ENCODE results near the gene VPS13D. TPM values are rescaled to one million over a fixed set of nuclear protein-coding genes. Genes with fewer than 3 reads are reported as not detected.

The VPS13D gene
- polyA plus RNA-seq, 3 donors from 2014 or later: 4.2 to 9.9 (median 6.6) TPM

DNA sequence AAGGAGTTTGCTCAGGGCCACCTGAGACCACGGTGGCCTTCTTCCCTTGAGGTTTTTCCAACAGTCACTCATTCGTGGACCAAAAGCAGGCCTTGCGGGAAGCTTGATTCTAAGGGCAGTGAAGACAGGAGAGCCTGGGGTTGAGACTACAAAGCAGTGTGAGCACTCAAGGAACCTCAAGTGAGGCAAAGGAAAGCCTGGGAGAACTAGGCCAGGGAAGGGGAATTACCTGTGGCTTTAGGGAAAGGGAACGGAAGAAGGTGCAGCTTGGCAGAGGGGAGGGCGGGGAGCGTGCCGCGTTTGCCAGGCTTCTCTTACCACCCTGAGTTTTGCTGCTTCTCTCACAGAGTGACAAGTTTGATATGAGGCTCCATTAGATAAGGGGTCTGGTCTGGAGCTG lies 273.9 kb downstream of the VPS13D start:
- peak overlapping the region in 3 of 6 donors; percentile 13 to 82 (median 69) for H3K27ac Mint-ChIP-seq
- no peaks in the 10 kb centered on the region for H3K9me3 Mint-ChIP-seq
- H3K4me1 Mint-ChIP-seq: peaks cover under 1 to 2% of the 10 kb centered on the region in 2 donors
- H3K36me3 Mint-ChIP-seq: peaks cover 7 to 49% (median 20%) of the 10 kb centered on the region in 3 donors
- DNase-seq: no peak
- H3K27me3 Mint-ChIP-seq (ENCODE audit: low read depth in 3 of 3): no peaks in the 10 kb centered on the region
- H3K4me3 Mint-ChIP-seq: no peak overlapping the region

DNA sequence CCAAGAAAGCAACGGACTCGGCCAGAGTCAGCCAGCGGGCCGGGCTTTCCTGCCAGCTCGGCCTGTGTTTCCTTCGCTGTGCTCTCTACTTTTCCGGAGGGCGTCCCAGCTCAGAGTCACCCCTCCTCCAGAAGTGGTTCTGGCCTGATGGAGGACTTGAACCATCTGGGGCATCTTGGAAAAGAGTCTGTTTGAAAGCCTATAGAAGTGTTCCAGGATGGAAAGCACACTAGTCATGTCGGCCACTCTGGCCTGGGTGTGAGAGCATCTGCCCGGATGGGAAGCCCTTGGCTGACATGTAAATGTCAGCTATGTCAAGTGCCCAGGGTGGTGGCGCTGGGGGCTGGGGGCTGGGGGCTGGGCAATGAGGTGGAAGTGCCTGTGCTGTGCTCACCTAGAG lies 274.8 kb downstream of the VPS13D start:
- Mint-ChIP-seq H3K36me3 (peaks cover under 1 to 44% (median 12%) of the 10 kb centered on the region in 3 donors), H3K4me1 (peaks cover 8 to 9% of the 10 kb centered on the region in 2 donors), H3K4me3 (no peak overlapping the region), H3K27ac (no peak overlapping the region), H3K9me3 (no peaks in the 10 kb centered on the region), H3K27me3 (ENCODE audit: low read depth in 3 of 3) (no peaks in the 10 kb centered on the region)
- DNase-seq: no peak

DNA sequence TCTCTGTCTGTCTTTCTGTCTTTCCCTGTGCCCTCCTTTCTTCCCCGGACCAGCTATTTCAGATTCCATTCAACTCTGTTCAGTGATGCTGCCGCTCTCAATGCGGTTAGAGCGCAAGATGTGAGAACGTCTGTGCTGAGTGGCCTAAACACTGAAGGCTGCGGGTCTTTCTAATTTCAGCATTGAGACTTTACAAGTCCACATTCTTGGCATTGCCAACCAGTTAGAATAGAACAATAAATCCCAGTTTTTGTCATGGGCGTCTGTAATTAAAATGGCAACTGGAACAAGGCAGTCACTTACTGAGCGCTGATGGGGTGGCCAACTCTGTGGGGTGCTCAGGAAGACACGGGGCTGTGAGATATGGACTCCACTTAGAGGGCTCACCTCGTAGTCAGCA lies 275.4 kb downstream of the VPS13D start:
- H3K9me3 Mint-ChIP-seq: no peaks in the 10 kb centered on the region
- peak overlapping the region in 4 of 6 donors; percentile 29 to 65 (median 42) for H3K27ac Mint-ChIP-seq
- H3K4me3 Mint-ChIP-seq: no peak overlapping the region
- no peaks in the 10 kb centered on the region for H3K27me3 Mint-ChIP-seq (ENCODE audit: low read depth in 3 of 3)
- peaks cover 14 to 15% of the 10 kb centered on the region in 2 donors for H3K4me1 Mint-ChIP-seq
- no peak for DNase-seq
- H3K36me3 Mint-ChIP-seq: peaks cover under 1 to 37% (median 12%) of the 10 kb centered on the region in 3 donors

GRCh38 chr1:12505639-12506280 lies 275.9 kb downstream of the VPS13D start:
- no peak for DNase-seq
- H3K27ac Mint-ChIP-seq: peak overlapping the region in 1 of 6 donors; percentile 65
- H3K4me3 Mint-ChIP-seq: no peak overlapping the region
- peaks cover 20% of the 10 kb centered on the region in 2 donors for H3K4me1 Mint-ChIP-seq
- peaks cover 6 to 36% (median 12%) of the 10 kb centered on the region in 3 donors for H3K36me3 Mint-ChIP-seq
- H3K9me3 Mint-ChIP-seq: no peaks in the 10 kb centered on the region
- peaks cover 0 to 3% (median 0%) of the 10 kb centered on the region in 3 donors for H3K27me3 Mint-ChIP-seq (ENCODE audit: low read depth in 3 of 3)

GRCh38 chr1:12506281-12507280 lies 276.8 kb downstream of the VPS13D start:
- DNase-seq: no peak
- Mint-ChIP-seq H3K27ac (peak overlapping the region in 1 of 6 donors; percentile 76), H3K27me3 (ENCODE audit: low read depth in 3 of 3) (peaks cover 0 to 3% (median 0%) of the 10 kb centered on the region in 3 donors), H3K36me3 (peaks cover 6 to 34% (median 12%) of the 10 kb centered on the region in 3 donors), H3K4me1 (peaks cover 27 to 28% of the 10 kb centered on the region in 2 donors), H3K4me3 (no peak overlapping the region), H3K9me3 (no peaks in the 10 kb centered on the region)

- peaks cover 34 to 38% of the 10 kb centered on the region in 2 donors for H3K4me1 Mint-ChIP-seq
- no peaks in the 10 kb centered on the region for H3K9me3 Mint-ChIP-seq
- no peak overlapping the region for H3K4me3 Mint-ChIP-seq
- no peak for DNase-seq
- H3K27ac Mint-ChIP-seq: no peak overlapping the region
- peaks cover 7 to 24% (median 12%) of the 10 kb centered on the region in 3 donors for H3K36me3 Mint-ChIP-seq
- peaks cover 0 to 3% (median 0%) of the 10 kb centered on the region in 3 donors for H3K27me3 Mint-ChIP-seq (ENCODE audit: low read depth in 3 of 3)
These were observed 277.8 kb downstream of the VPS13D start for GRCh38 chr1:12507631-12508030.

- no peak overlapping the region for H3K4me3 Mint-ChIP-seq
These were observed 279.0 kb downstream of the VPS13D start for GRCh38 chr1:12508849-12509248.

GRCh38 chr1:12511128-12511484 lies 281.3 kb downstream of the VPS13D start:
- peak overlapping the region; percentile 90 to 98 (median 96) for H3K27ac Mint-ChIP-seq
- DNase-seq: no peak
- H3K4me3 Mint-ChIP-seq: peak overlapping the region in 4 of 5 donors; percentile 65 to 78 (median 76)
- no peaks in the 10 kb centered on the region for H3K9me3 Mint-ChIP-seq
- H3K27me3 Mint-ChIP-seq (ENCODE audit: low read depth in 3 of 3): peaks cover 0 to 3% (median 0%) of the 10 kb centered on the region in 3 donors
- H3K4me1 Mint-ChIP-seq: peaks cover 37 to 41% of the 10 kb centered on the region in 2 donors
- peaks cover 0 to 15% (median 10%) of the 10 kb centered on the region in 3 donors for H3K36me3 Mint-ChIP-seq

More at GRCh38 chr1:12508849-12509248, 279.0 kb downstream of the VPS13D start:
- Mint-ChIP-seq H3K36me3 (peaks cover 7 to 22% (median 10%) of the 10 kb centered on the region in 3 donors), H3K9me3 (no peaks in the 10 kb centered on the region), H3K4me1 (peaks cover 37 to 41% of the 10 kb centered on the region in 2 donors), H3K27me3 (ENCODE audit: low read depth in 3 of 3) (peaks cover 0 to 3% (median 0%) of the 10 kb centered on the region in 3 donors), H3K27ac (peak overlapping the region in 2 of 6 donors; percentile 26 to 35)
- DNase-seq: no peak

DNA sequence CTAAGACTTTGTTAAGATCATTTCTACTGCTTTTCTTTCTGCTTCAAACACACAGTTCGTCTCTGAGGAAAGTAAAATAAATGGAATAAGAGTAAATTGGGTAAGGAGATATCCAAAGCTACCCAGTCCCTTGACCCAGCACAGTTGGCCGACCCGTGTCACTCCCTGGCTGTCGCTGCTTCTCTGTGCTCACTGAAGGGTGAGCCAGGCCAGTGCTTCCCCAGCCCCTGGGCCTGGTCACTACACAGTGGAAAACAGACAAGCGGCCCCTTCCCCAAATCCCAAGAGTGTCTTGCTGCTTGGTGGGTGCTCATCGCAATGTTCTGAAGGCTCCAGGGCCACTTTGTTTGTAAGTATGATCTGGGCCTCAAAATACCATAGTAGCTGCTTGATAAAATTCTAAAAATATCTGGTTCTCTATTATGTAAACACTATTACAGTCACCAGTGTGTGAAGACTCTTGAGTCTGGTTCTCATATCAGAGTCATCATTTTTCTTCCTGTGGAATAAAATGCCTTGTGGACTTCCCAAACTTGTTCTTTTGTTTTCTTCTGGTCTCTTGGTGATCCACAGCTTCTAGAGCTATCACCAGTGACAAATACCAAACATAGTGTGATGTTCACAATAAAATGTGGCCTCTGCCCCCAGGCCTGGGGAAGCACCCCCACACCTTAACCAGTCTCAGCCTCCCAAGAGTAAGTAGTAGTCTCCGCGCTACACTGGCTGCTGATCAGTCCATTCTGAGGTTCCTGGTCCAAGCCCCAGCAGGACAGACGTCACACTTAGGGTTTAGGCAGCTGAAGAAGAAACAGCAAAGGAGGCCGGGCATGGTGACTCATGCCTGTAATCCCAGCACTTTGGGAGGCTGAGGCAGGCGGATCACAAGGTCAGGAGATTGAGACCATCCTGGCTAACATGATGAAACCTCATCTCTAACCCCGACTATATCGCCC lies 282.0 kb downstream of the VPS13D start:
- DNase-seq: no peak
- Mint-ChIP-seq H3K27me3 (ENCODE audit: low read depth in 3 of 3) (peaks cover 0 to 3% (median 0%) of the 10 kb centered on the region in 3 donors), H3K27ac (peak overlapping the region; percentile 79 to 97 (median 92)), H3K4me3 (peak overlapping the region in 4 of 5 donors; percentile 27 to 44 (median 38)), H3K36me3 (peaks cover 0 to 12% (median 10%) of the 10 kb centered on the region in 3 donors), H3K9me3 (no peaks in the 10 kb centered on the region), H3K4me1 (peaks cover 37 to 41% of the 10 kb centered on the region in 2 donors)

GRCh38 chr1:12513181-12513580 lies 283.4 kb downstream of the VPS13D start:
- Mint-ChIP-seq H3K27ac (peak overlapping the region in 4 of 6 donors; percentile 4 to 81 (median 48)), H3K36me3 (peaks cover 4 to 10% (median 5%) of the 10 kb centered on the region in 3 donors), H3K4me1 (peaks cover 35 to 41% of the 10 kb centered on the region in 2 donors), H3K27me3 (ENCODE audit: low read depth in 3 of 3) (peaks cover 0 to 3% (median 0%) of the 10 kb centered on the region in 3 donors), H3K4me3 (no peak overlapping the region), H3K9me3 (no peaks in the 10 kb centered on the region)
- no peak for DNase-seq

DNA sequence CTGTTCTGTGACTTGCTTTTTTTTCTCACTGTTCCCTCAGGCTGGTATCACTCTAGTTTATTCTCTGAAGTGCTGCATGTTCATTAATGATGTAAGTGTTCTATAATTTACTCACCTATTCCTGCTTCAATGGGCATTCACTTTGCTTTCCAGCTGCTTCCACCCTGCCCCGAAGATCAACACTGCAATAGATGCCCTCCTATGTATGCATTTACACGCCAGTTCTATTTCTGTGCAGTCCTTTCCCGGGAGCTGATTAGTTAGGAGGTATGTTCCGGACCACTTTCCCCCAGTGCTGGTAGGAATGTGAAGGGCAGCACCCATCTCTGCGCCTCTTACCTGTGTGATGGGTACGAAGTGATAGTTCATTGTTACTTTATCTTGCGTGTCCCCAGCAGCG lies 284.8 kb downstream of the VPS13D start:
- H3K4me1 Mint-ChIP-seq: peaks cover 39 to 45% of the 10 kb centered on the region in 2 donors
- no peak for DNase-seq
- H3K36me3 Mint-ChIP-seq: peaks cover 4 to 10% (median 4%) of the 10 kb centered on the region in 3 donors
- H3K9me3 Mint-ChIP-seq: no peaks in the 10 kb centered on the region
- H3K27ac Mint-ChIP-seq: peak overlapping the region in 3 of 6 donors; percentile 4 to 13 (median 4)
- peaks cover 0 to 3% (median 0%) of the 10 kb centered on the region in 3 donors for H3K27me3 Mint-ChIP-seq (ENCODE audit: low read depth in 3 of 3)
- no peak overlapping the region for H3K4me3 Mint-ChIP-seq

GRCh38 chr1:12515234-12515633 lies 285.4 kb downstream of the VPS13D start:
- H3K9me3 Mint-ChIP-seq: no peaks in the 10 kb centered on the region
- peaks cover 35 to 40% of the 10 kb centered on the region in 2 donors for H3K4me1 Mint-ChIP-seq
- H3K4me3 Mint-ChIP-seq: no peak overlapping the region
- no peak for DNase-seq
- H3K36me3 Mint-ChIP-seq: peaks cover 4 to 10% (median 9%) of the 10 kb centered on the region in 3 donors
- H3K27me3 Mint-ChIP-seq (ENCODE audit: low read depth in 3 of 3): peaks cover 0 to 3% (median 0%) of the 10 kb centered on the region in 3 donors
- H3K27ac Mint-ChIP-seq: no peak overlapping the region
